HepG2 (cell line): Measurements from ENCODE around the gene HDDC3. TPM values are rescaled to one million over a fixed set of nuclear protein-coding genes. Genes with fewer than 3 reads are reported as not detected.

ENCODE experiments used
- ATAC-seq: fragments of 200-7000 bp; cut with Tn5 transposase; 3 replicates; pipeline ENCODE4 v1.9.1; 2020; ENCODE audit warnings: mild to moderate bottlenecking, moderate library complexity
- BruUV-seq: library from RNA; stranded (reverse); fragments of 400-500 nt; replicated peaks from 2 replicates; lab custom pipeline; 2021; lab: Mats Ljungman, UMichigan
- CTCF ChIA-PET: fragments of 300-600 bp; formaldehyde crosslinking; extraction: SDS; loops from one replicate; lab custom pipeline; 2021; ENCODE audit warnings: low total read pairs, inconsistent platforms, low intra/inter-chr PET ratio; lab: Yijun Ruan, JAX
- POLR2A ChIA-PET: fragments of 350-600 bp; sonication (Branson Sonifier 250); formaldehyde crosslinking; loops from one replicate; lab custom pipeline; 2020; ENCODE audit warnings: antibody characterized with exemption, inconsistent platforms; lab: Yijun Ruan, JAX
- DNase-seq: peaks from one replicate; pipeline ENCODE4 v3.0.0-alpha.2; 2015; ENCODE audit warnings: low spot score
- FAIRE-seq: peaks from 3 replicates; lab custom pipeline; 2011; peaks lifted over from hg19 to GRCh38; lab: Jason Lieb, UNC
- H2AFZ ChIP-seq: one replicate; pipeline ENCODE4 v1.6.1; 2011; ENCODE audit warnings: low read length, inconsistent platforms
- H3K27ac ChIP-seq: fragments of 300-600 bp; 3 replicates; pipeline ENCODE4 v1.8.0; 2011; ENCODE audit warnings: mixed run types, mild to moderate bottlenecking, mixed read lengths, low read length, inconsistent platforms; ENCODE audit not compliant: insufficient read depth; ENCODE audit errors: extremely low read length
- H3K27me3 ChIP-seq, 2 experiments: fragments of 200-600 bp in 1 of 2; 2 replicates in 1 of 2; 3 replicates in 1 of 2; pipeline versions ENCODE4 v1.6.0 to v1.8.0; 2011; ENCODE audit warnings: low read length in 2 of 2, mild to moderate bottlenecking in 2 of 2, moderate library complexity in 2 of 2, inconsistent platforms in 1 of 2; ENCODE audit not compliant: insufficient read depth in 2 of 2, control insufficient read depth in 1 of 2
- H3K36me3 ChIP-seq, 2 experiments: fragments of 200-600 bp in 1 of 2; replicated peaks in 1 of 2; 2 replicates in 1 of 2; 3 replicates in 1 of 2; pipeline versions ENCODE4 v1.5.1 to v1.8.0; 2011; ENCODE audit warnings: low read length in 2 of 2, inconsistent platforms in 1 of 2; ENCODE audit not compliant: insufficient read depth in 2 of 2, control insufficient read depth in 1 of 2
- H3K4me1 ChIP-seq: 2 replicates; pipeline ENCODE4 v1.5.1; 2012; ENCODE audit warnings: low read length, inconsistent platforms; ENCODE audit not compliant: insufficient read depth
- H3K4me2 ChIP-seq: 2 replicates; pipeline ENCODE4 v1.6.0; 2011; ENCODE audit warnings: low read depth, low read length, inconsistent platforms
- H3K4me3 ChIP-seq, 3 experiments: fragments of 200-600 bp in 1 of 3; sonication (generic), shearing (Covaris generic) in 1 of 3; replicated peaks in 1 of 3; 2 replicates each; pipeline ENCODE4 v1.5.1; 2011 to 2016; ENCODE audit warnings: low read length in 3 of 3, inconsistent platforms in 2 of 3, low read depth in 2 of 3, mild to moderate bottlenecking in 2 of 3, control low read depth in 1 of 3, mixed read lengths in 1 of 3; ENCODE audit not compliant: insufficient read depth in 1 of 3
- H3K79me2 ChIP-seq: one replicate; pipeline ENCODE4 v1.6.1; 2011; ENCODE audit warnings: low read length, inconsistent platforms; ENCODE audit not compliant: insufficient read depth
- H3K9ac ChIP-seq: 2 replicates; pipeline ENCODE4 v1.6.0; 2011; ENCODE audit warnings: mild to moderate bottlenecking, low read depth, low read length, inconsistent platforms; ENCODE audit not compliant: insufficient read depth
- H3K9me3 ChIP-seq: 2 replicates; pipeline ENCODE4 v1.5.1; 2012; ENCODE audit warnings: mild to moderate bottlenecking, low read length
- H4K20me1 ChIP-seq: 2 replicates; pipeline ENCODE4 v1.6.0; 2011; ENCODE audit warnings: inconsistent platforms, mild to moderate bottlenecking, low read length, moderate library complexity; ENCODE audit not compliant: insufficient read depth
- HIVEP1 ChIP-seq: sonication (generic); formaldehyde crosslinking; IDR thresholded peaks from 2 replicates; pipeline ENCODE4 v1.4.0; 2020; ENCODE audit warnings: mild to moderate bottlenecking, missing genetic modification reagents
- PLRG1 ChIP-seq: fragments of 450-650 bp; conservative IDR thresholded peaks from 2 replicates; pipeline ENCODE4 v1.6.1; 2016
- POLR2G ChIP-seq: fragments of 200-400 bp; formaldehyde crosslinking; IDR thresholded peaks from 2 replicates; pipeline ENCODE4 v1.6.1; 2018; ENCODE audit warnings: mild to moderate bottlenecking, low read depth, low read length, moderate library complexity
- REXO4 ChIP-seq: sonication (generic); formaldehyde crosslinking; IDR thresholded peaks from 2 replicates; pipeline ENCODE4 v1.8.0; 2022; ENCODE audit warnings: missing genetic modification reagents, mild to moderate bottlenecking, borderline replicate concordance
- SNAPC2 ChIP-seq: sonication (generic); formaldehyde crosslinking; IDR thresholded peaks from 2 replicates; pipeline ENCODE4 v1.8.1; 2022; ENCODE audit warnings: mild to moderate bottlenecking, missing genetic modification reagents
- TEF ChIP-seq: sonication (generic); formaldehyde crosslinking; IDR thresholded peaks from 2 replicates; pipeline ENCODE4 v1.5.0; 2020; ENCODE audit warnings: missing genetic modification reagents
- ZBTB14 ChIP-seq: sonication (generic); formaldehyde crosslinking; IDR thresholded peaks from 2 replicates; pipeline ENCODE4 v1.4.0; 2020; ENCODE audit warnings: missing genetic modification reagents
- ZC3H13 ChIP-seq: sonication (generic); formaldehyde crosslinking; IDR thresholded peaks from 2 replicates; pipeline ENCODE4 v1.8.1; 2023; ENCODE audit warnings: mild to moderate bottlenecking, missing genetic modification reagents, moderate library complexity
- ZFP36 ChIP-seq: fragments of 150-350 bp; IDR thresholded peaks from 2 replicates; pipeline ENCODE4 v1.6.1; 2018; ENCODE audit warnings: borderline replicate concordance, low read length, low read depth; ENCODE audit not compliant: partially characterized antibody
- ZNF232 ChIP-seq: sonication (generic); formaldehyde crosslinking; IDR thresholded peaks from 2 replicates; pipeline ENCODE4 v1.4.0; 2020; ENCODE audit warnings: missing genetic modification reagents, borderline replicate concordance
- ZNF414 ChIP-seq: sonication (generic); formaldehyde crosslinking; IDR thresholded peaks from 2 replicates; pipeline ENCODE4 v1.5.0; 2020; ENCODE audit warnings: missing genetic modification reagents
- ZNF546 ChIP-seq: sonication (generic); formaldehyde crosslinking; conservative IDR thresholded peaks from 2 replicates; pipeline ENCODE4 v1.8.1; 2023; ENCODE audit warnings: mild to moderate bottlenecking, missing genetic modification reagents
- WGBS: methylation state at CpG from one replicate; pipeline ENCODE4 v1.1.6; 2017; ENCODE audit warnings: low lambda C conversion rate; 5-methylcytosine and 5-hydroxymethylcytosine counted together
- in situ Hi-C: cut with HindIII; loops from 2 replicates; pipeline ENCODE4 v1.10.0; 2017; ENCODE audit warnings: low pct_unique_long_range_greater_than_20kb; ENCODE audit not compliant: extremely low pct_ligation_motif_present
- intact Hi-C: fragments of 100-400 bp; cut with micrococcal nuclease; formaldehyde crosslinking; loops from one replicate; pipeline ENCODE4 v1.10.0; 2022; ENCODE audit not compliant: unreplicated experiment
- polyA plus RNA-seq, 8 experiments: library from polyadenylated mRNA; depleted of rRNA in 3 of 8; stranded (reverse) in 7 of 8; unstranded in 1 of 8; fragments of >200 nt; fragmentation: Illumina TruSeq in 4 of 8; extraction: Trizol in 4 of 8; gene quantifications; 2 replicates each; pipeline versions ENCODE4 v1.2.1 to v1.2.3, GENCODE V29; 2011 to 2016; ENCODE audit warnings: low read depth in 4 of 8, missing spikeins in 1 of 8, mixed read lengths in 1 of 8; ENCODE audit not compliant: insufficient read depth in 1 of 8
- total RNA-seq, 5 experiments: library from RNA; depleted of rRNA; stranded (reverse); fragments of >200 nt; fragmentation: Illumina TruSeq; extraction: Trizol; gene quantifications; 2 replicates each; pipeline ENCODE4 v1.2.3, GENCODE V29; 2016; ENCODE audit warnings: low read depth in 1 of 5
- TF ChIP-seq, protein P1 (sequence below): sonication (generic); formaldehyde crosslinking; IDR thresholded peaks from 2 replicates; pipeline ENCODE4 v1.9.0; 2021; ENCODE audit warnings: missing genetic modification reagents, borderline replicate concordance
- TF ChIP-seq, protein P2 (sequence below): sonication (generic); formaldehyde crosslinking; IDR thresholded peaks from 2 replicates; pipeline ENCODE4 v1.5.1; 2020; ENCODE audit warnings: missing genetic modification reagents, mild to moderate bottlenecking, borderline replicate concordance

The HDDC3 gene
- total and polyA plus RNA-seq, 2 of the 13 experiments (the other 11 are each of a cell fraction or from before 2014, with no cell fraction given), result 18.7 to 28.3 TPM

- TF ChIP-seq, protein P1, sequence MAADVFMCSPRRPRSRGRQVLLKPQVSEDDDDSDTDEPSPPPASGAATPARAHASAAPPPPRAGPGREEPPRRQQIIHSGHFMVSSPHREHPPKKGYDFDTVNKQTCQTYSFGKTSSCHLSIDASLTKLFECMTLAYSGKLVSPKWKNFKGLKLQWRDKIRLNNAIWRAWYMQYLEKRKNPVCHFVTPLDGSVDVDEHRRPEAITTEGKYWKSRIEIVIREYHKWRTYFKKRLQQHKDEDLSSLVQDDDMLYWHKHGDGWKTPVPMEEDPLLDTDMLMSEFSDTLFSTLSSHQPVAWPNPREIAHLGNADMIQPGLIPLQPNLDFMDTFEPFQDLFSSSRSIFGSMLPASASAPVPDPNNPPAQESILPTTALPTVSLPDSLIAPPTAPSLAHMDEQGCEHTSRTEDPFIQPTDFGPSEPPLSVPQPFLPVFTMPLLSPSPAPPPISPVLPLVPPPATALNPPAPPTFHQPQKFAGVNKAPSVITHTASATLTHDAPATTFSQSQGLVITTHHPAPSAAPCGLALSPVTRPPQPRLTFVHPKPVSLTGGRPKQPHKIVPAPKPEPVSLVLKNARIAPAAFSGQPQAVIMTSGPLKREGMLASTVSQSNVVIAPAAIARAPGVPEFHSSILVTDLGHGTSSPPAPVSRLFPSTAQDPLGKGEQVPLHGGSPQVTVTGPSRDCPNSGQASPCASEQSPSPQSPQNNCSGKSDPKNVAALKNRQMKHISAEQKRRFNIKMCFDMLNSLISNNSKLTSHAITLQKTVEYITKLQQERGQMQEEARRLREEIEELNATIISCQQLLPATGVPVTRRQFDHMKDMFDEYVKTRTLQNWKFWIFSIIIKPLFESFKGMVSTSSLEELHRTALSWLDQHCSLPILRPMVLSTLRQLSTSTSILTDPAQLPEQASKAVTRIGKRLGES (CRISPR knock-in tag), result no peak
Measured at GRCh38 chr15:90914305-90915080, 17.9 kb downstream of the HDDC3 start (continued).

DNA sequence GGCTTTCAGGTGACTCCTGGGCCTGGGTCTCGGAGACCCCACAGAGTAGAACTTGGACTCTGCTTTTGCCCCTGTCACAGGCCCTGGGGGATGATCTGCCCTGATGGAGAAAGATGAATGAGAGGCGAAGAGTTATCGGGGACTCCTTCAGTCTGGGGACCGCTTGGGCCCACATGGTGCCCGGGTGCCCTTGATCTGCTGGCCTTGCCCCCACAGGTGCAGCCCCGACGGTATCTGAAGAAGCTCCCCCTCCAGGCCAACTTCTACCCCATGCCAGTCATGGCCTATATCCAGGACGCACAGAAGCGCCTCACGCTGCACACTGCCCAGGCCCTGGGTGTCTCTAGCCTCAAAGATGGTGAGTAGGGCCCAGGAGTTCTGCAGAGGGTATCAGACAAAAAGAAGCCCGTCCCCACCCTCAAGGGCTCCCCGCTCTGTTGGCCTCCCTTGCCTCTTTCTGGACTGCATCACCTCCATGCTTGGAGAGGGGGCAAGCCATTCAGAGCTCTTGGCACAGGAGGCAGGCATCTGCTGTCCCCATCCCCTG, 18.9 kb downstream of the HDDC3 start:
- ChIA-PET CTCF (no interaction called here), POLR2A (interaction anchor here (0.6 kb wide), 1 partner anchor 18 kb away, joined by 3 read pairs; no protein-coding TSS in a partner anchor)
- no peak overlapping the region for H3K27ac ChIP-seq
- no peaks in the 10 kb centered on the region for H3K79me2 ChIP-seq
- H3K4me1 ChIP-seq, result no peaks in the 10 kb centered on the region
- intact Hi-C loops (no loop called here), in situ Hi-C loops (no loop called here)
- H3K4me2 ChIP-seq, result no peak overlapping the region
- peaks cover 33 to 77% of the 10 kb centered on the region in 2 experiments for H3K36me3 ChIP-seq
- no peaks in the 10 kb centered on the region for H4K20me1 ChIP-seq
- BruUV-seq, result no TSS peak
- no peaks in the 10 kb centered on the region for H3K9me3 ChIP-seq
- 99% methylated on average over 12 of the region's 12 CpGs for WGBS
- ATAC-seq (no peak), FAIRE-seq (no peak), DNase-seq (no peak)
- no peak overlapping the region for H3K4me3 ChIP-seq
- H3K27me3 ChIP-seq, result no peaks in the 10 kb centered on the region
- H3K9ac ChIP-seq, result no peak overlapping the region
- no peak overlapping the region for H2AFZ ChIP-seq
- TF ChIP-seq ZC3H13 (CRISPR knock-in tag) (no peak), REXO4 (CRISPR knock-in tag) (no peak), TEF (CRISPR knock-in tag) (no peak), PLRG1 (no peak), ZNF546 (CRISPR knock-in tag) (no peak), ZFP36 (no peak), ZNF232 (CRISPR knock-in tag) (no peak), POLR2G (no peak), HIVEP1 (no peak), SNAPC2 (no peak), ZNF414 (CRISPR knock-in tag) (no peak), ZBTB14 (CRISPR knock-in tag) (no peak)
- TF ChIP-seq, protein P2, sequence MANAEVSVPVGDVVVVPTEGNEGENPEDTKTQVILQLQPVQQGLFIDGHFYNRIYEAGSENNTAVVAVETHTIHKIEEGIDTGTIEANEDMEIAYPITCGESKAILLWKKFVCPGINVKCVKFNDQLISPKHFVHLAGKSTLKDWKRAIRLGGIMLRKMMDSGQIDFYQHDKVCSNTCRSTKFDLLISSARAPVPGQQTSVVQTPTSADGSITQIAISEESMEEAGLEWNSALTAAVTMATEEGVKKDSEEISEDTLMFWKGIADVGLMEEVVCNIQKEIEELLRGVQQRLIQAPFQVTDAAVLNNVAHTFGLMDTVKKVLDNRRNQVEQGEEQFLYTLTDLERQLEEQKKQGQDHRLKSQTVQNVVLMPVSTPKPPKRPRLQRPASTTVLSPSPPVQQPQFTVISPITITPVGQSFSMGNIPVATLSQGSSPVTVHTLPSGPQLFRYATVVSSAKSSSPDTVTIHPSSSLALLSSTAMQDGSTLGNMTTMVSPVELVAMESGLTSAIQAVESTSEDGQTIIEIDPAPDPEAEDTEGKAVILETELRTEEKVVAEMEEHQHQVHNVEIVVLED (CRISPR knock-in tag), result no peak
